Stimulated activated CD8-positive, alpha-beta memory T cell treated with anti-CD3 and anti-CD28 coated beads, Interleukin-12 subunit alpha, Interleukin-12 subunit beta, amount 100 ng/mL, for 4 hours (primary cell): ENCODE results near the gene KRT33A.

ENCODE experiments used
- DNase-seq: peaks from one replicate; pipeline ENCODE4 v3.0.0-alpha.2; 2020; ENCODE audit warnings: low read depth

The KRT33A gene

GRCh38 chr17:41301916-41302901 lies 48.4 kb downstream of the KRT33A start, which contains the start of gene KRTAP29-1:
KRTAP29-1 (minus strand) TSS chr17:41302851; CDS start chr17:41302851, 0 bp downstream.
- no peak for DNase-seq

DNA sequence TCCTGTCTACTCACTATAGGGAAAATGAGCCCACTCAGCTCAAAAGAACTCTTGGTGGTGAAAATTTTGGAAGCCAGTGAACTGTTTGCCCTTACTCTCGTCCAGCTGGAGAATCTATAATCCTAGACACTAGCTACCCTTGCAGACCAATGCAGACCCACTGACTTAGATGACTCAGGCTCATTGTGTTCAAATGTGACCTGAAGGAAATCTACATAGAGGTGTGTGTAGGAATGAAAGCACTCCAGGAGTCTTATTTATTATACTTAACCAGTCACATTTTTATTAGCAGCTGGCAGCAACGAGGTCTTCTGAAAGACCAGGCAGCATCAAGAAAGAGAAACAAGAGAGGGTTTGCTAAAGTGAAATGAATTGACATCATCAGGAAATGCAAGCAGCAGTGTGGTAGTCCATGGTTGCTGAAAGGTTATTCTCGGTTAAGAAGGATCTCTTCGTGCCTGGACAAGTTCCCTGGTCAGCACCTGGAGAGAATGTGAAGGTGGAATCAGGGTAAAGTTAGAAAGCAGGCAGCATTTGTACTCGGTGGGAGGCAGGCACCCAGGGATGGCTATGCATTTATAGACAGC lies 49.3 kb downstream of the KRT33A start:
- no peak for DNase-seq

DNA sequence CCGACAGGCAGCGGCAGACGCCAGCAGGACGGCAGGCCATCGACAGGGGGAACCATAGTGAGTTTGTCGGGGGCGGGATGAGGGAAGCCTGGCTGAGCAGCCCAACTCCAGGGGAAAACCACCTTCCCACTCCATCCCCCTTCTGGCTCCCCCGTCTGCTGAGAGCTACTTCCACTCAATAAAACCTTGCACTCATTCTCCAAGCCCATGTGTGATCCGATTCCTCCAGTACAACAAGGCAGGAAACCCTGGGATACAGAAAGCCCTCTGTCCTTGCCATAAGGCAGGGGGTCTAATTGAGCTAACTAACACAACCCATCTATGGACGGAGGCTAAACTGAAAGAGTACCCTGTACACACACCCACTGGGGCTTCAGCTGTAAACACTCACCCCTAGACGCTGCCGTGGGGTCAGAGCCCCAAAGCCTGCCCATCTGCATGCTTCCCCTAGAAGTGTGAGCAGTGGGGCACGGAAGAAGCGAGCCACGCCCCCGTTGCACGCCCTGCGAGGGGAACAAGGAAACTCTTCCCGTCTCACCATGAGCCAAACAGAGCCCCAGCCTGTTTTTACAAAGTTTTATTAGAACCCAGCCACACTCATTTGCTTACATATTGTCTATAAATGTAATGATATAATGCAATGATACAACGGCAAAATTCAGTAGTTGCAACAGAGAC lies 52.0 kb downstream of the KRT33A start:
- DNase-seq = no peak

DNA sequence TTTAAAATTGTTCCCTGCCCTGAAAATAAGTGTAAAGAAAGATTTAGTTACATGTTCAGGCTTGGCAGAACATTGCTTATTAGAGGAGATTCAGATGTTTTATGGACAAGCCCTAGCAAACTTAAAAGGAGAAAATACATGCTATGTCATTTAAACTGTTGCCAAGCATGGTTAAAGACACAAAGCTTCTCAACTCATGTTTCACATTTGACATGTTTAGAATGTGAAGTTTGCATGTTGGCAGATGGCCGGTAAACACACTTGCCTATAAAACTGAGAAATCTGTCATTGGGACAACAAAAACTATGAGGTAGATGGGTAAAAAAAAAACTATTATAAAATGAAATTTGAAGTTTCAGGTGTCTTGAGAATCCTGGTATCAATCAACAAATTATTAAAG lies 53.8 kb downstream of the KRT33A start:
- DNase-seq = no peak
